ENCODE measurements around the gene RAD51B. TPM values are rescaled to one million over a fixed set of nuclear protein-coding genes. Genes with fewer than 3 reads are reported as not detected.

Gene RAD51B
- total RNA-seq, 1 experiment from 2014 or later: 16.7 TPM

DNA sequence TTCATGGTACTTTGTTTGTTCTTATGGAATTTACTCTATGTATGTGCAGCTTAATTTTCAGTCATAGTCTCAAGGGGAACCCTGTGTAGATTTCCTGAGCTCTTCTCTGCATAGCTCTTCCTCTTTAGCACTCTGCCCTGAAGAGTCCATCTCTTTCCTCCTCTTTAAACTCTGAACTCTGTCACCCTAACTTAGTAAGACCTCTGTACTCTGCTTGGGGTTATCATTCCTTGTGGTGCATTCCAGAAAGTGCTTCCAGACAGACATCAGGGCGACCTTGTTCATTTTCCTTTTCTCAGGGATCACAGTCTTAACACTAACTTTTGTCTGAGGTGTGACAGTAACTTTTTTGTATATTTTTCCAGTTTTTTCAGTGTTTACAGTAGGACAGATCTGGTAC is 179.3 kb downstream of the RAD51B start:
- Histone ChIP-seq H4K20me1 (ENCODE audit: control insufficient read depth, insufficient read depth, insufficient read length) (no peaks in the 10 kb centered on the region), H3K4me1 (ENCODE audit: insufficient read depth, low read length) (no peaks in the 10 kb centered on the region), H2BK20ac (ENCODE audit: low read depth, low read length, poor library complexity, severe bottlenecking) (no peak overlapping the region), H3K14ac (ENCODE audit: insufficient read depth, low read length) (no peak overlapping the region), H3K79me2 (ENCODE audit: insufficient read depth, low read length) (no peaks in the 10 kb centered on the region), H3K4ac (ENCODE audit: low read depth, low read length) (no peak overlapping the region), H3K27ac (ENCODE audit: insufficient read length, low read depth, low read length) (no peak overlapping the region), H2BK120ac (ENCODE audit: low read depth, low read length, poor library complexity, severe bottlenecking) (no peak overlapping the region), H3K27me3 (ENCODE audit: insufficient read depth, low read length) (no peaks in the 10 kb centered on the region), H2BK15ac (ENCODE audit: low read depth, low read length) (no peak overlapping the region), H4K91ac (ENCODE audit: insufficient read length, low read depth, low read length) (no peak overlapping the region), H3K23me2 (ENCODE audit: insufficient read length, low read depth, low read length, poor library complexity, severe bottlenecking) (no peaks in the 10 kb centered on the region), H3K9ac (ENCODE audit: extremely low read depth, insufficient read length, low read length) (no peak overlapping the region), H3K9me3 (ENCODE audit: control insufficient read depth, low read depth, low read length) (no peaks in the 10 kb centered on the region), H2AK5ac (ENCODE audit: insufficient read length, low read length) (no peak overlapping the region), H3K56ac (ENCODE audit: insufficient read length, low read depth, low read length) (no peak overlapping the region), H3K18ac (ENCODE audit: insufficient read length, low read depth, low read length) (no peak overlapping the region), H3K23ac (ENCODE audit: insufficient read length, low read depth, low read length) (peak overlapping the region; percentile 79), H4K8ac (replicated peaks; ENCODE audit: insufficient read length, low read depth, low read length) (no peak overlapping the region), H4K5ac (ENCODE audit: insufficient read length, low read depth, low read length) (no peak overlapping the region), H3K79me1 (ENCODE audit: insufficient read depth, low read depth, low read length, poor library complexity, severe bottlenecking) (no peaks in the 10 kb centered on the region), H2AFZ (ENCODE audit: low read length) (no peak overlapping the region), H3T11ph (ENCODE audit: low read length) (no peak overlapping the region), H2BK5ac (ENCODE audit: insufficient read length, low read length) (no peak overlapping the region), H3K4me2 (ENCODE audit: insufficient read depth, insufficient read length, low read length) (no peak overlapping the region), H2BK12ac (ENCODE audit: insufficient read length, low read depth, low read length) (no peak overlapping the region)
- Mint-ChIP-seq H3K36me3 (ENCODE audit: insufficient read depth in 1 of 3, low read depth in 3 of 3) (peaks cover 0 to 7% (median 2%) of the 10 kb centered on the region in 3 experiments; a peak in 3 of 7 replicates), H3K27ac (no peak overlapping the region; a peak in 1 of 7 replicates), H3K27me3 (ENCODE audit: low read depth) (no peaks in the 10 kb centered on the region), H3K4me3 (no peak overlapping the region), H3K9me3 (peaks cover 2 to 11% of the 10 kb centered on the region in 2 experiments; a peak in 4 of 5 replicates), H3K4me1 (no peaks in the 10 kb centered on the region)
- no peak for TF ChIP-seq CTCF (conservative IDR thresholded peaks at IDR 0.05)
- no CpG with 5 or more reads among the region's 1 CpG for WGBS (ENCODE audit: extremely low coverage, insufficient read length, low lambda C conversion rate)
- DNase-seq: no peak
